ENCODE results near the gene OPN1MW2.
"Not testable (repeated sequence)": the region's sequence is repeated elsewhere in the genome, so short reads cannot be mapped to it uniquely, and the experiment has no call there.

DNA sequence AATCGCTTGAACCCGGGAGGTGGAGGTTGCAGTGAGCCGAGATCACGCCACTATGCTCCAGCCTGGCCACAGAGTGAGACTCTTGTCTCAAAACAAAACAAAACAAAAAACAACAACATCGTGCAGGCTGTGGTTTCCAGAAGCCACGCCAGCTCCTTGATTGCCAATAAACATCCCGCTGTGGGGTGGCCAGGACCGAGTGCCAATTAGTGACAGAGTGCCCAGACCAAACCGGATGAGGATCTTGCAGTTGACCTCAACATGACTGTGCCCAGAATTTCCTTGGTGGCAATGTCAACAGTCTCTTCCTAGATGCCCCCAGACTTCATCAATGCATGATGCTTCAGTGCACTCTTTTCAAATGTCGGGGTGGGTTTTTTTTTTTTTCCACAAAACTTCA is 39.2 kb downstream of the OPN1MW2 start:
- TF ChIP-seq MAZ (IDR thresholded peaks at IDR 0.05; ENCODE audit: borderline replicate concordance, low read depth, low read length); SMC3 (IDR thresholded peaks at IDR 0.05): not testable (repeated sequence)

Data from A549 (cell line).